Subcutaneous preadipocyte (primary cell): ENCODE measurements around the gene DDX4. TPM values are rescaled to one million over a fixed set of nuclear protein-coding genes. Genes with fewer than 3 reads are reported as not detected.

ENCODE experiments used
- small RNA-seq: library from RNA; depleted of rRNA; stranded (forward); fragments of <200 nt; gene quantifications from one replicate; pipeline ENCODE3, GENCODE V24; 2012
- total RNA-seq: library from RNA; depleted of rRNA; stranded (reverse); fragments of >200 nt; gene quantifications from 2 replicates; pipeline ENCODE4 v1.2.3, GENCODE V29; 2012

The DDX4 gene
- not detected in 2 replicates for total RNA-seq

GRCh38 chr5:55737793-55738192 is at the start of gene DDX4:
Gene DDX4, plus strand, starts transcription at chr5:55738061. Its CDS starts 903 bp downstream, at chr5:55738964.

GRCh38 chr5:55712023-55712859 is 25.6 kb upstream of the DDX4 start, which contains the start of gene SLC38A9:
Gene SLC38A9, minus strand, starts transcription at chr5:55712324. Its CDS starts 14,366 bp downstream, at chr5:55697958.

DNA sequence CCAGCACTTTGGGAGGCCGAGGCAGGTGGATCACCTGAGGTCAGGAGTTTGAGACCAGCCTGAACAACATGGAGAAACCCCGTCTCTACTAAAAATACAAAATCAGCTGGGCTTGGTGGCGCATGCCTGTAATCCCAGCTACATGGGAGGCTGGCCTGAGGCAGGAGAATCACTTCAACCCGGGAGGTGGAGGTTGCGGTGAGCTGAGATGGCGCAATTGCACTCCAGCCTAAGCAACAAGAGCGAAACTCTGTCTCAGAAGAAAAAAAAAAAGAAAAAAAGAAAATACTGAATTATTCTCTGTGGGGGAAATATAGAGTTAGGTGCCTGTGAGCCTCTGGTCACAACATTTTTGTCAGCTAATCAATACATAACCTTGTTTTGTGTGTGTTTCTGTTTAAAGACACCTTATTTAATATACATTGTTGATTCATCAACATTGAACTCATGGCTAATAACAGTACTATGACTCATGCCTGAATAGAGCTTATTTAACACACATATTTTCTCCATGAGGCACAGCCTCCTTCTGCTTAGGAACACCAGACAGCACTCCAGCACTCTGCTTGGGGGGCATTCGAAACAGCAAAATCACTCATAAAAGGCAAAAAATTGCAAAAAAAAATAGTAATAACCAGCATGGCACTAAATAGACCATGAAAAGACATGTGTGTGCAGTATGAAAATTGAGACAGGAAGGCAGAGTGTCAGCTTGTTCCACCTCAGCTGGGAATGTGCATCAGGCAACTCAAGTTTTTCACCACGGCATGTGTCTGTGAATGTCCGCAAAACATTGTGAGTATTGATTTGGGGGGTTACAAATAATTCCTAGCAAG is 113.2 kb downstream of the DDX4 start, which contains the start of gene IL31RA:
Gene IL31RA, plus strand, starts transcription at position 519 of the 836 bp plus-strand sequence. Its CDS starts 214 bp downstream, at position 733.

Small RNA genes within 50 kb of the gene (small RNA-seq; reads per million reads assigned to genes)
- gene AC016632.1 (not detected), gene RNA5SP183 (not detected)

Other genes with a start within 250 kb of the DDX4 start
- gene PLPP1, start 203.1 kb upstream of the DDX4 start, total RNA-seq: 44.8 and 51.0 TPM in 2 replicates
- 29.8 and 40.9 TPM in 2 replicates for gene SLC38A9, start 25.7 kb upstream of the DDX4 start, total RNA-seq
- gene IL31RA, start 113.3 kb downstream of the DDX4 start, total RNA-seq: 0.37 and 2.5 TPM in 2 replicates